Spinal cord (tissue), 10 donors: Measurements from ENCODE around the gene HLA-DRB1. TPM values are rescaled to one million over a fixed set of nuclear protein-coding genes. Genes with fewer than 3 reads are reported as not detected.

Source experiments
- DNase-seq, 6 donors: peaks; one replicate each; pipeline versions ENCODE4 v3.0.0 to v3.0.0-alpha.2; 2013 to 2015; ENCODE audit warnings: low spot score in 6 of 6, low read depth in 4 of 6
- H3K27ac ChIP-seq: one replicate; pipeline ENCODE4 v1.5.1; 2013; ENCODE audit warnings: low read depth, low read length, control low read depth
- H3K27me3 ChIP-seq: one replicate; pipeline ENCODE4 v1.6.1; 2013; ENCODE audit warnings: low read length; ENCODE audit not compliant: control insufficient read depth, insufficient read depth
- H3K36me3 ChIP-seq: one replicate; pipeline ENCODE4 v1.6.1; 2013; ENCODE audit warnings: low read length; ENCODE audit not compliant: control insufficient read depth, insufficient read depth
- H3K4me1 ChIP-seq: one replicate; pipeline ENCODE4 v1.6.1; 2013; ENCODE audit warnings: low read length; ENCODE audit not compliant: control insufficient read depth, insufficient read depth
- H3K4me3 ChIP-seq: one replicate; pipeline ENCODE4 v1.5.1; 2013; ENCODE audit warnings: low read depth, low read length, control low read depth
- H3K9me3 ChIP-seq: one replicate; pipeline ENCODE4 v1.6.1; 2013; ENCODE audit warnings: low read length; ENCODE audit not compliant: control insufficient read depth, insufficient read depth
- WGBS: methylation state at CpG from one replicate; pipeline ENCODE4 v1.1.5; 2013; ENCODE audit warnings: missing lambda C conversion rate; ENCODE audit not compliant: insufficient coverage; 5-methylcytosine and 5-hydroxymethylcytosine counted together
- polyA plus RNA-seq, 2 donors: library from polyadenylated mRNA; unstranded; fragments of 120-200 nt; gene quantifications; one replicate each; pipeline ENCODE4 v1.2.1, GENCODE V29; 2013; ENCODE audit not compliant: insufficient read length in 2 of 2
- total RNA-seq, 2 donors: library from RNA; depleted of rRNA in 1 of 2; stranded (reverse); fragments of 120-200 nt in 1 of 2; fragments of >200 nt in 1 of 2; gene quantifications; one replicate each; pipeline versions ENCODE4 v1.2.3 to v1.2.4, GENCODE V29; 2013 to 2014
- donor health status: healthy.

Gene HLA-DRB1
- total and polyA plus RNA-seq, 4 donors = 3.1 to 61.3 (median 10.2) TPM

GRCh38 chr6:32609731-32610640 lies 20.3 kb upstream of the HLA-DRB1 start:
- Histone ChIP-seq H3K36me3 (no peaks in the 10 kb centered on the region), H3K27ac (no peak overlapping the region), H3K27me3 (no peaks in the 10 kb centered on the region), H3K9me3 (no peaks in the 10 kb centered on the region), H3K4me3 (no peak overlapping the region), H3K4me1 (no peaks in the 10 kb centered on the region)
- peak; percentile 24 to 97 (median 60) for DNase-seq
- 7% methylated on average over 4 of the region's 8 CpGs for WGBS

- H3K4me3 ChIP-seq = no peak overlapping the region
- no peaks in the 10 kb centered on the region for H3K4me1 ChIP-seq
- no peaks in the 10 kb centered on the region for H3K27me3 ChIP-seq
- WGBS = 100% methylated on average over 1 of the region's 3 CpGs
- H3K9me3 ChIP-seq = no peaks in the 10 kb centered on the region
- DNase-seq = no peak
- no peaks in the 10 kb centered on the region for H3K36me3 ChIP-seq
- H3K27ac ChIP-seq = no peak overlapping the region
These were observed 19.7 kb upstream of the HLA-DRB1 start for GRCh38 chr6:32609391-32609730.

GRCh38 chr6:32608362-32608761 lies 18.7 kb upstream of the HLA-DRB1 start:
- Histone ChIP-seq H3K27ac (no peak overlapping the region), H3K36me3 (no peaks in the 10 kb centered on the region), H3K4me3 (no peak overlapping the region), H3K4me1 (no peaks in the 10 kb centered on the region), H3K9me3 (no peaks in the 10 kb centered on the region), H3K27me3 (no peaks in the 10 kb centered on the region)
- DNase-seq = no peak
- no CpG with 5 or more reads among the region's 3 CpGs for WGBS

GRCh38 chr6:32607988-32608298 lies 18.3 kb upstream of the HLA-DRB1 start:
- Histone ChIP-seq H3K36me3 (no peaks in the 10 kb centered on the region), H3K27ac (no peak overlapping the region), H3K4me3 (no peak overlapping the region), H3K4me1 (no peaks in the 10 kb centered on the region), H3K27me3 (no peaks in the 10 kb centered on the region), H3K9me3 (no peaks in the 10 kb centered on the region)
- WGBS = no CpG with 5 or more reads among the region's 2 CpGs
- no peak for DNase-seq

- H3K27ac ChIP-seq = no peak overlapping the region
- no peak overlapping the region for H3K4me3 ChIP-seq
- H3K9me3 ChIP-seq = no peaks in the 10 kb centered on the region
- DNase-seq = no peak
- no peaks in the 10 kb centered on the region for H3K4me1 ChIP-seq
- WGBS = 86% methylated on average over 2 of the region's 4 CpGs
- H3K36me3 ChIP-seq = no peaks in the 10 kb centered on the region
- H3K27me3 ChIP-seq = no peaks in the 10 kb centered on the region
These were observed 17.8 kb upstream of the HLA-DRB1 start for GRCh38 chr6:32607263-32607987.

- Histone ChIP-seq H3K27me3 (no peaks in the 10 kb centered on the region), H3K4me3 (no peak overlapping the region), H3K27ac (no peak overlapping the region), H3K4me1 (no peaks in the 10 kb centered on the region), H3K36me3 (no peaks in the 10 kb centered on the region), H3K9me3 (no peaks in the 10 kb centered on the region)
- WGBS = no CpG with 5 or more reads among the region's 3 CpGs
- peak in 2 of 6 donors; percentile 7 to 10 for DNase-seq
These were observed 14.8 kb upstream of the HLA-DRB1 start for GRCh38 chr6:32604434-32604877.

GRCh38 chr6:32603888-32604287 lies 14.2 kb upstream of the HLA-DRB1 start:
- H3K36me3 ChIP-seq = no peaks in the 10 kb centered on the region
- H3K27me3 ChIP-seq = no peaks in the 10 kb centered on the region
- 20% methylated on average over 3 of the region's 3 CpGs for WGBS
- peaks cover under 1% of the 10 kb centered on the region for H3K9me3 ChIP-seq
- no peak overlapping the region for H3K27ac ChIP-seq
- no peaks in the 10 kb centered on the region for H3K4me1 ChIP-seq
- DNase-seq = no peak
- H3K4me3 ChIP-seq = no peak overlapping the region

GRCh38 chr6:32603222-32603621 lies 13.6 kb upstream of the HLA-DRB1 start:
- H3K27ac ChIP-seq = no peak overlapping the region
- H3K27me3 ChIP-seq = no peaks in the 10 kb centered on the region
- DNase-seq = no peak
- H3K4me3 ChIP-seq = no peak overlapping the region
- no peaks in the 10 kb centered on the region for H3K36me3 ChIP-seq
- no peaks in the 10 kb centered on the region for H3K4me1 ChIP-seq
- H3K9me3 ChIP-seq = peaks cover 2% of the 10 kb centered on the region
- 100% methylated on average over 2 of the region's 5 CpGs for WGBS

- H3K4me1 ChIP-seq = no peaks in the 10 kb centered on the region
- no peaks in the 10 kb centered on the region for H3K36me3 ChIP-seq
- no peak overlapping the region for H3K4me3 ChIP-seq
- no peak for DNase-seq
- H3K9me3 ChIP-seq = peaks cover 2% of the 10 kb centered on the region
- WGBS = 50% methylated on average over 2 of the region's 3 CpGs
- no peak overlapping the region for H3K27ac ChIP-seq
- H3K27me3 ChIP-seq = no peaks in the 10 kb centered on the region
These were observed 12.7 kb upstream of the HLA-DRB1 start for GRCh38 chr6:32602383-32602782.

GRCh38 chr6:32597024-32597423 lies 7.4 kb upstream of the HLA-DRB1 start:
- no peak for DNase-seq
- H3K27me3 ChIP-seq = no peaks in the 10 kb centered on the region
- no peak overlapping the region for H3K27ac ChIP-seq

More at GRCh38 chr6:32597024-32597423, 7.4 kb upstream of the HLA-DRB1 start:
- H3K36me3 ChIP-seq = no peaks in the 10 kb centered on the region
- H3K9me3 ChIP-seq = peaks cover 2% of the 10 kb centered on the region
- no peaks in the 10 kb centered on the region for H3K4me1 ChIP-seq
- no peak overlapping the region for H3K4me3 ChIP-seq
